ENCODE measurements around the gene CTAGE8.
"Not testable (repeated sequence)": the region's sequence is repeated elsewhere in the genome, so short reads cannot be mapped to it uniquely, and the experiment has no call there.

Gene CTAGE8

DNA sequence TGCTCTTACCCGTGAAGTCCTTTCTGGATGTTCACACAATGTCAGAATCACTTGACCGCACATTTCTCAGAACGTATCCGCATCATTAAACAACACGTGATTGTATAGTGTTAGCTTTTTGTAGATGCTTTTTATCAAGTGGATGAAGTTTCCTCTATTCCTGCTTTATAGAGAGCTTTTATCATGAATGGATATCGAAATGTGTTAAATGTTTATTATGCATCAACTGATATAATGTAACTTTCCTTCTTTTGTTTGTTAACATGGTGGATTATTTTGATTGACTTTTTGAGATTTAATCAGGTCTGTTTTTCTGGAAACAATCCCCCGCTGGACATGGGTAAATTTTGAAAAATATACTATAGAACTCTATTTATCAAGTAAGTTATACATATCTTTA lies 4.4 kb downstream of the CTAGE8 start, which contains the start of gene OR2A7:
Gene OR2A7 (minus strand): TSS at position 101 of the 400 bp plus-strand sequence. CDS start 5,164 bp downstream, outside the sequence.
- DNase-seq (ENCODE audit: low read depth) = not testable (repeated sequence)

DNA sequence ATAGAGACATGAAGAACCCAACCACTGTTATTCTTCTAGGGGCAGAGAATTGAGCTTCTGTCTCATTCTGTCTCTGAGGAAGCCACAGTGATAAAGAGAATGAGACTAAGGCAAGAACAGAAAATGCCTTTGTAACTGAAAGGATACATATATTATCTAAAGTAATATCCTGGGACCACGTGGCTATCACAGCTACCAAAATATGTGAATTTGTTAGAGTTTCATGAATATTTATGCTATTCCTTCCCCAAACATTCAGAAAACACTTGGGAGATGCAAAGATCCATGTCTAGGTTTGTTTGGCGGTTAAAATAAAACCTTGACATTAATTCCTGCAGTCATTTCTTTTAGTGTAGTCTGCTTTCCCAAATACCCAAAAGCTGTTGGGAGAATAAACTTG lies 7.0 kb downstream of the CTAGE8 start:
- not testable (repeated sequence) for H3K4me3 ChIP-seq (ENCODE audit: low read length); DNase-seq (ENCODE audit: low read depth)

More for the DNA sequence above, 4.4 kb downstream of the CTAGE8 start, which contains the start of gene OR2A7:
- not testable (repeated sequence) for H3K4me3 ChIP-seq (ENCODE audit: low read length)

GRCh38 chr7:144259067-144259466 lies 10.0 kb downstream of the CTAGE8 start:
- not testable (repeated sequence) for H3K4me3 ChIP-seq (ENCODE audit: low read length); DNase-seq (ENCODE audit: low read depth)

- H3K4me3 ChIP-seq (ENCODE audit: low read length) = no peak overlapping the region
- DNase-seq (ENCODE audit: low read depth) = no peak
- TF ChIP-seq, protein P1, sequence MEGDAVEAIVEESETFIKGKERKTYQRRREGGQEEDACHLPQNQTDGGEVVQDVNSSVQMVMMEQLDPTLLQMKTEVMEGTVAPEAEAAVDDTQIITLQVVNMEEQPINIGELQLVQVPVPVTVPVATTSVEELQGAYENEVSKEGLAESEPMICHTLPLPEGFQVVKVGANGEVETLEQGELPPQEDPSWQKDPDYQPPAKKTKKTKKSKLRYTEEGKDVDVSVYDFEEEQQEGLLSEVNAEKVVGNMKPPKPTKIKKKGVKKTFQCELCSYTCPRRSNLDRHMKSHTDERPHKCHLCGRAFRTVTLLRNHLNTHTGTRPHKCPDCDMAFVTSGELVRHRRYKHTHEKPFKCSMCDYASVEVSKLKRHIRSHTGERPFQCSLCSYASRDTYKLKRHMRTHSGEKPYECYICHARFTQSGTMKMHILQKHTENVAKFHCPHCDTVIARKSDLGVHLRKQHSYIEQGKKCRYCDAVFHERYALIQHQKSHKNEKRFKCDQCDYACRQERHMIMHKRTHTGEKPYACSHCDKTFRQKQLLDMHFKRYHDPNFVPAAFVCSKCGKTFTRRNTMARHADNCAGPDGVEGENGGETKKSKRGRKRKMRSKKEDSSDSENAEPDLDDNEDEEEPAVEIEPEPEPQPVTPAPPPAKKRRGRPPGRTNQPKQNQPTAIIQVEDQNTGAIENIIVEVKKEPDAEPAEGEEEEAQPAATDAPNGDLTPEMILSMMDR (conservative IDR thresholded peaks at IDR 0.05; ENCODE audit: low read depth, low read length) = no peak
These were observed 13.0 kb downstream of the CTAGE8 start for GRCh38 chr7:144256112-144256511.

- DNase-seq (ENCODE audit: low read depth) = no peak
- no peak overlapping the region for H3K4me3 ChIP-seq (ENCODE audit: low read length)
- TF ChIP-seq, protein P1 (conservative IDR thresholded peaks at IDR 0.05; ENCODE audit: low read depth, low read length) = no peak
These were observed 13.6 kb downstream of the CTAGE8 start for GRCh38 chr7:144255471-144255897.

DNA sequence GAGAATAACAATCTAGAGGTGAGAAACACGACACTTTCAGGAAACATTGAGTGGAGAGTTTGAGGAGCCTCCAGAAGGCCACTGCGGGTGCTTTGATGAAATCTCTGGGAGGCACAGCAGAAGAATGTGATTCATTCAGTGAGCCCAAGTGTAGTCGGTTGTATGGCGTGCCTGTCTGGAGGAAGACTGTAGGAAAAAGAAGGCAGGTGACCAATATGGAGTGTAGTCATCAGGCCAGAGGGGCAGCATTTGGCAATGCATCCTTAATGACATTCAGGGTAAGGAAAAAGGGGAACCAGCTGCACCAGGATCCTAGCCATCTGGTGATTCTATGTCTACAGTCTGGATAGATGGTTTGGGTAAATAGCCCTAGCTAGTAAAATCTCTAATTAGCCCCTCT lies 16.8 kb downstream of the CTAGE8 start:
- H3K4me3 ChIP-seq (ENCODE audit: low read length); DNase-seq (ENCODE audit: low read depth): not testable (repeated sequence)

- not testable (repeated sequence) for DNase-seq (ENCODE audit: low read depth); H3K4me3 ChIP-seq (ENCODE audit: low read length)
These were observed 21.3 kb downstream of the CTAGE8 start for GRCh38 chr7:144247674-144248330.

GRCh38 chr7:144246967-144247366 lies 22.1 kb downstream of the CTAGE8 start:
- H3K4me3 ChIP-seq (ENCODE audit: low read length); DNase-seq (ENCODE audit: low read depth): not testable (repeated sequence)

GRCh38 chr7:144245372-144245771 lies 23.7 kb downstream of the CTAGE8 start:
- not testable (repeated sequence) for H3K4me3 ChIP-seq (ENCODE audit: low read length); DNase-seq (ENCODE audit: low read depth)

DNA sequence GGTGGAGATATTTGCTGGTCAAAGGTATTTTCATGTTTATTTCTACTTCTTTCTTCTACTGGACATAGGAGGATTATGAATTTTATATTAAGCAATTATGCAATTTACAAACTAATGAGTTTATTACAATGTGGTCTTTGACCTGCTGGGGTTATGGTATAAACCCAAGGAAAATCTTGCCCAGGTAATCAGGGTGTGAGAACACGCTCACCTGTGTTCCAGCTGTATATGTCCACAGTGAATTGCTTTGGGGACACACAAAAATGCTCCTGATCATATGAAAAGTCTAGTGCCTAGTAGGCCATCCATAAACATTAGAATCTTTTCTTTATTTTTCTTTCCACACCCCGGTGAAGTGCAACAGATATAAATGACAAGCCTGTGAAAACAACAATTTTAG lies 29.7 kb downstream of the CTAGE8 start, which contains the start of gene OR2A42:
Gene OR2A42 (minus strand): TSS at position 241 of the 400 bp plus-strand sequence. CDS start 6,762 bp downstream, outside the sequence.
- DNase-seq (ENCODE audit: low read depth); H3K4me3 ChIP-seq (ENCODE audit: low read length): not testable (repeated sequence)

DNA sequence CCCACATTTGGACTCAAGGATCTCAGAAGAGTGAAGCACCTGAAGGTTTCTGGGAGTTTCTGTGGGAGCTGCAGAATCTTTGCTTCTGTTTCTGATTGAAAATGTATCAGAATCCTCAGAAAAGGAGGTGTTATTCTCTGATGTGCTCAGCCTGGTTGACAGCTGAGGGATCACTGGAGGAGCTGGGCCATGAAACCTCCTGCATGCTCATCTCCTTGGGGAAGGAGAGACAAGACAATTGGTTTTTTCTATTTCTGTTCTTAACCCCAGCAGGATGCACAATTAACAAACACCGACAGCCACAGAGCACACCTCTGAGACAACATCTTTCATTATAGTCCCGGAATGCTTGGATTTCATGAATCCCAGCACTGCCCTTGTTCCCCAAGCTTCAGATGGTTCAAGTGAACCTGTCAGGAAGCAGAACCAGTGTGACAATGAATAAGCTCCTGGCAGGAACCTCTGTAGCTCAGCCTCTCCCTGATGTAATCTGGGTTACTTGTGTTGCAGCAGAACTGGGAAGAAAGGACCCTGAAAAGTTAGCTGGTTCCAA lies 30.5 kb downstream of the CTAGE8 start:
- H3K4me3 ChIP-seq (ENCODE audit: low read length); DNase-seq (ENCODE audit: low read depth): not testable (repeated sequence)

- DNase-seq (ENCODE audit: low read depth); H3K4me3 ChIP-seq (ENCODE audit: low read length): not testable (repeated sequence)
These were observed 36.0 kb downstream of the CTAGE8 start for GRCh38 chr7:144233039-144233438.

- H3K4me3 ChIP-seq (ENCODE audit: low read length); DNase-seq (ENCODE audit: low read depth): not testable (repeated sequence)
These were observed 38.1 kb downstream of the CTAGE8 start for GRCh38 chr7:144231027-144231426.

GRCh38 chr7:144228810-144229209 lies 40.3 kb downstream of the CTAGE8 start:
- not testable (repeated sequence) for H3K4me3 ChIP-seq (ENCODE audit: low read length); DNase-seq (ENCODE audit: low read depth)

- not testable (repeated sequence) for H3K4me3 ChIP-seq (ENCODE audit: low read length); DNase-seq (ENCODE audit: low read depth)
These were observed 42.2 kb downstream of the CTAGE8 start for GRCh38 chr7:144226866-144227265.

DNA sequence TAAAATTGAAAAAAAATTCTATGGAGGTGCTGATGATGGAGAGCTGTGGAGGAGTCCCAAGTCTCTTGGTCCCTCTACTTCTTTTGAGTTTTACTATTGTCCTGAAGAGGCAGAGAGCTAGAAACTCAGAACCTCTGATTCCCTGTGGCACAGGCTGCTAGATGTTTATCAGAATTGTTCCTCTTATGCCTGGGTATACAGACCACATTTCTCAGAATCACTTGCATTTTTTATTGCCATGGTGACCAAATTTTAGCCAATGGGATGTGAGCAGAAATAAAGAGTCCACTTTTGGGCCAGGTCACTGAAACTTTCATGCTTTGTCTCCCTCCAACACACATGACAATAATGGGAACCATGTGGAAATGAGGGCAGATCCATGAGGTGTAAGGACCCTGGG lies 45.4 kb downstream of the CTAGE8 start:
- DNase-seq (ENCODE audit: low read depth); H3K4me3 ChIP-seq (ENCODE audit: low read length): not testable (repeated sequence)

- not testable (repeated sequence) for DNase-seq (ENCODE audit: low read depth); H3K4me3 ChIP-seq (ENCODE audit: low read length)
These were observed 48.6 kb downstream of the CTAGE8 start for GRCh38 chr7:144220531-144220930.

- not testable (repeated sequence) for DNase-seq (ENCODE audit: low read depth); H3K4me3 ChIP-seq (ENCODE audit: low read length)
These were observed 49.9 kb downstream of the CTAGE8 start for GRCh38 chr7:144219149-144219548.
